ENCODE results near the gene CRELD1. TPM values are rescaled to one million over a fixed set of nuclear protein-coding genes. Genes with fewer than 3 reads are reported as not detected.
A peak's percentile ranks its signal among the peaks of the same experiment; 100 is the strongest.

The CRELD1 gene
- total and polyA plus RNA-seq, 2 of the 13 experiments (the other 11 are each of a cell fraction or from before 2014, with no cell fraction given): 27.1 to 61.9 TPM

GRCh38 chr3:9946112-9947024, 12.7 kb downstream of the CRELD1 start (continued):
- TF ChIP-seq REST (IDR thresholded peaks at IDR 0.05; ENCODE audit: borderline replicate concordance in 1 of 2, low read depth in 1 of 2, low read length in 2 of 2): no peak
- TF ChIP-seq ZNF318 (CRISPR knock-in tag; IDR thresholded peaks at IDR 0.05): no peak; the same call in 1 of the 2 replicates
- no peak for TF ChIP-seq DPF2 (CRISPR knock-in tag; IDR thresholded peaks at IDR 0.05; ENCODE audit: borderline replicate concordance, low read depth)
- no peak for TF ChIP-seq ZBTB40 (IDR thresholded peaks at IDR 0.05)
- TF ChIP-seq ZBTB40 (CRISPR knock-in tag; IDR thresholded peaks at IDR 0.05): peak; percentile 7; the same call in 1 of the 2 replicates
